Esophagus squamous epithelium (tissue), 4 donors: ENCODE measurements around the gene APBA2.

Source experiments
- POLR2A ChIP-seq, 4 donors: fragments of 450-650 bp; IDR thresholded peaks; one replicate each; pipeline ENCODE4 v1.6.1; 2017; ENCODE audit warnings: antibody characterized with exemption in 4 of 4, mild to moderate bottlenecking in 4 of 4, moderate library complexity in 3 of 4
- TF ChIP-seq, protein P1 (sequence below), 6 experiments: fragments of 450-650 bp in 4 of 6; fragments of 200-600 bp in 2 of 6; sonication (generic) in 2 of 6; IDR thresholded peaks; one replicate each; pipeline ENCODE4 v1.5.1; 2016 to 2019; ENCODE audit warnings: antibody characterized with exemption in 6 of 6, mild to moderate bottlenecking in 4 of 6, moderate library complexity in 4 of 6

GRCh38 chr15:28933710-28934445, 48.1 kb downstream of the APBA2 start:
- TF ChIP-seq, protein P1, sequence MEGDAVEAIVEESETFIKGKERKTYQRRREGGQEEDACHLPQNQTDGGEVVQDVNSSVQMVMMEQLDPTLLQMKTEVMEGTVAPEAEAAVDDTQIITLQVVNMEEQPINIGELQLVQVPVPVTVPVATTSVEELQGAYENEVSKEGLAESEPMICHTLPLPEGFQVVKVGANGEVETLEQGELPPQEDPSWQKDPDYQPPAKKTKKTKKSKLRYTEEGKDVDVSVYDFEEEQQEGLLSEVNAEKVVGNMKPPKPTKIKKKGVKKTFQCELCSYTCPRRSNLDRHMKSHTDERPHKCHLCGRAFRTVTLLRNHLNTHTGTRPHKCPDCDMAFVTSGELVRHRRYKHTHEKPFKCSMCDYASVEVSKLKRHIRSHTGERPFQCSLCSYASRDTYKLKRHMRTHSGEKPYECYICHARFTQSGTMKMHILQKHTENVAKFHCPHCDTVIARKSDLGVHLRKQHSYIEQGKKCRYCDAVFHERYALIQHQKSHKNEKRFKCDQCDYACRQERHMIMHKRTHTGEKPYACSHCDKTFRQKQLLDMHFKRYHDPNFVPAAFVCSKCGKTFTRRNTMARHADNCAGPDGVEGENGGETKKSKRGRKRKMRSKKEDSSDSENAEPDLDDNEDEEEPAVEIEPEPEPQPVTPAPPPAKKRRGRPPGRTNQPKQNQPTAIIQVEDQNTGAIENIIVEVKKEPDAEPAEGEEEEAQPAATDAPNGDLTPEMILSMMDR (IDR thresholded peaks at IDR 0.05), result no peak
- TF ChIP-seq POLR2A (IDR thresholded peaks at IDR 0.05), result no peak
